H9 (cell line): ENCODE measurements around the gene KLLN. TPM values are rescaled to one million over a fixed set of nuclear protein-coding genes. Genes with fewer than 3 reads are reported as not detected.
A peak's percentile ranks its signal among the peaks of the same experiment; 100 is the strongest.

ENCODE experiments used
- DNase-seq: peaks from one replicate; pipeline ENCODE4 v3.0.0-alpha.2; 2017
- H2AFZ ChIP-seq: one replicate; pipeline ENCODE4 v1.6.1; 2013; ENCODE audit warnings: mild to moderate bottlenecking, low read length, control low read depth, moderate library complexity
- H2AK5ac ChIP-seq: 2 replicates; pipeline ENCODE4 v1.6.1; 2013; ENCODE audit warnings: low read length, control low read depth, mixed read lengths; ENCODE audit not compliant: insufficient read length
- H2BK120ac ChIP-seq: one replicate; pipeline ENCODE4 v1.6.1; 2013; ENCODE audit warnings: low read depth, mild to moderate bottlenecking, low read length, control low read depth, inconsistent platforms; ENCODE audit not compliant: poor library complexity, severe bottlenecking
- H2BK12ac ChIP-seq: 2 replicates; pipeline ENCODE4 v1.6.1; 2013; ENCODE audit warnings: low read length, control low read depth, mixed read lengths, low read depth; ENCODE audit not compliant: insufficient read length
- H2BK15ac ChIP-seq: 2 replicates; pipeline ENCODE4 v1.6.1; 2013; ENCODE audit warnings: low read depth, low read length, control low read depth
- H2BK20ac ChIP-seq: one replicate; pipeline ENCODE4 v1.6.1; 2013; ENCODE audit warnings: low read depth, mild to moderate bottlenecking, low read length, control low read depth, inconsistent platforms; ENCODE audit not compliant: poor library complexity, severe bottlenecking
- H2BK5ac ChIP-seq: 2 replicates; pipeline ENCODE4 v1.6.1; 2013; ENCODE audit warnings: low read length, control low read depth, mixed read lengths; ENCODE audit not compliant: insufficient read length
- H3K14ac ChIP-seq: 2 replicates; pipeline ENCODE4 v1.6.1; 2013; ENCODE audit warnings: low read length, control low read depth; ENCODE audit not compliant: insufficient read depth
- H3K18ac ChIP-seq: 2 replicates; pipeline ENCODE4 v1.6.1; 2013; ENCODE audit warnings: low read depth, mild to moderate bottlenecking, mixed read lengths, low read length, control low read depth; ENCODE audit not compliant: insufficient read length
- H3K23ac ChIP-seq: 2 replicates; pipeline ENCODE4 v1.6.1; 2013; ENCODE audit warnings: low read length, control low read depth, mixed read lengths, low read depth; ENCODE audit not compliant: insufficient read length
- H3K23me2 ChIP-seq: 2 replicates; pipeline ENCODE4 v1.6.1; 2013; ENCODE audit warnings: low read depth, mild to moderate bottlenecking, mixed read lengths, low read length, control low read depth; ENCODE audit not compliant: insufficient read length, poor library complexity, severe bottlenecking
- H3K27ac ChIP-seq: 2 replicates; pipeline ENCODE4 v1.5.1; 2013; ENCODE audit warnings: low read length, control low read depth, mixed read lengths, low read depth; ENCODE audit not compliant: insufficient read length
- H3K27me3 ChIP-seq: 2 replicates; pipeline ENCODE4 v1.6.1; 2013; ENCODE audit warnings: low read length, control low read depth, inconsistent platforms; ENCODE audit not compliant: insufficient read depth
- H3K4ac ChIP-seq: 2 replicates; pipeline ENCODE4 v1.6.1; 2013; ENCODE audit warnings: low read depth, mild to moderate bottlenecking, control low read depth, inconsistent platforms, low read length, moderate library complexity
- H3K4me1 ChIP-seq: 2 replicates; pipeline ENCODE4 v1.6.1; 2013; ENCODE audit warnings: low read length, control low read depth, inconsistent platforms; ENCODE audit not compliant: insufficient read depth
- H3K4me2 ChIP-seq: 2 replicates; pipeline ENCODE4 v1.6.1; 2013; ENCODE audit warnings: low read length, control low read depth, mixed read lengths; ENCODE audit not compliant: insufficient read length, insufficient read depth
- H3K56ac ChIP-seq: 2 replicates; pipeline ENCODE4 v1.6.1; 2013; ENCODE audit warnings: low read depth, mild to moderate bottlenecking, mixed read lengths, low read length, control low read depth; ENCODE audit not compliant: insufficient read length
- H3K79me1 ChIP-seq: 2 replicates; pipeline ENCODE4 v1.6.1; 2013; ENCODE audit warnings: low read depth, mild to moderate bottlenecking, moderate library complexity, low read length, control low read depth, inconsistent platforms; ENCODE audit not compliant: insufficient read depth, poor library complexity, severe bottlenecking
- H3K79me2 ChIP-seq: 2 replicates; pipeline ENCODE4 v1.6.1; 2013; ENCODE audit warnings: low read length, control low read depth, inconsistent platforms; ENCODE audit not compliant: insufficient read depth
- H3K9ac ChIP-seq: 2 replicates; pipeline ENCODE4 v1.6.1; 2013; ENCODE audit warnings: low read length, control low read depth, mixed read lengths; ENCODE audit not compliant: insufficient read length; ENCODE audit errors: extremely low read depth
- H3K9me3 ChIP-seq: one replicate; pipeline ENCODE4 v1.6.1; 2013; ENCODE audit warnings: low read depth, low read length, inconsistent platforms; ENCODE audit not compliant: control insufficient read depth
- H3T11ph ChIP-seq: one replicate; pipeline ENCODE4 v1.6.1; 2013; ENCODE audit warnings: mild to moderate bottlenecking, low read length, control low read depth, inconsistent platforms
- H4K20me1 ChIP-seq: one replicate; pipeline ENCODE4 v1.6.1; 2013; ENCODE audit not compliant: control insufficient read depth, insufficient read length, insufficient read depth
- H4K5ac ChIP-seq: 2 replicates; pipeline ENCODE4 v1.6.1; 2013; ENCODE audit warnings: low read depth, mild to moderate bottlenecking, mixed read lengths, low read length, control low read depth; ENCODE audit not compliant: insufficient read length
- H4K8ac ChIP-seq: replicated peaks from 2 replicates; pipeline ENCODE4 v1.6.1; 2013; ENCODE audit warnings: low read length, control low read depth, mixed read lengths, low read depth; ENCODE audit not compliant: insufficient read length
- H4K91ac ChIP-seq: 2 replicates; pipeline ENCODE4 v1.6.1; 2013; ENCODE audit warnings: low read depth, mild to moderate bottlenecking, moderate library complexity, mixed read lengths, low read length, control low read depth; ENCODE audit not compliant: insufficient read length
- H3K27ac Mint-ChIP-seq, 3 experiments: 2 replicates in 2 of 3; 3 replicates in 1 of 3; pipeline ENCODE4 v1.8.0; 2020 to 2021; ENCODE audit warnings: mixed read lengths in 3 of 3, mild to moderate bottlenecking in 1 of 3, moderate library complexity in 1 of 3
- H3K27me3 Mint-ChIP-seq: 2 replicates; pipeline ENCODE4 v1.8.0; 2021; ENCODE audit warnings: low read depth, mild to moderate bottlenecking, moderate library complexity, mixed read lengths
- H3K36me3 Mint-ChIP-seq, 3 experiments: 2 replicates in 2 of 3; 3 replicates in 1 of 3; pipeline ENCODE4 v1.8.0; 2020 to 2021; ENCODE audit warnings: low read depth in 3 of 3, mixed read lengths in 3 of 3; ENCODE audit not compliant: insufficient read depth in 1 of 3
- H3K4me1 Mint-ChIP-seq, 2 experiments: 2 replicates each; pipeline ENCODE4 v1.8.0; 2020; ENCODE audit warnings: mixed read lengths in 2 of 2
- H3K4me3 Mint-ChIP-seq, 2 experiments: 2 replicates in 1 of 2; 3 replicates in 1 of 2; pipeline ENCODE4 v1.8.0; 2020 to 2021; ENCODE audit warnings: mild to moderate bottlenecking in 2 of 2, mixed read lengths in 2 of 2, moderate library complexity in 1 of 2
- H3K9me3 Mint-ChIP-seq, 2 experiments: 2 replicates in 1 of 2; 3 replicates in 1 of 2; pipeline ENCODE4 v1.8.0; 2020; ENCODE audit warnings: mild to moderate bottlenecking in 2 of 2, mixed read lengths in 2 of 2, moderate library complexity in 1 of 2
- WGBS: extraction: QIAGEN DNeasy Blood & Tissue Kit; methylation state at CpG from one replicate; pipeline ENCODE4 v1.1.7; 2013; ENCODE audit warnings: missing lambda C conversion rate, low lambda C conversion rate, mixed read lengths; ENCODE audit not compliant: insufficient read length; ENCODE audit errors: extremely low coverage; 5-methylcytosine and 5-hydroxymethylcytosine counted together
- total RNA-seq: library from RNA; stranded (reverse); gene quantifications from 2 replicates; pipeline ENCODE4 v1.2.1, GENCODE V29; 2021
- TF ChIP-seq, protein P1 (sequence below): fragments of 200-600 bp; sonication (generic); conservative IDR thresholded peaks from 3 replicates; pipeline ENCODE4 v1.8.0; 2021; ENCODE audit warnings: antibody characterized with exemption, mild to moderate bottlenecking

Gene KLLN
- total RNA-seq, 1 experiment from 2014 or later: 0.79 TPM

DNA sequence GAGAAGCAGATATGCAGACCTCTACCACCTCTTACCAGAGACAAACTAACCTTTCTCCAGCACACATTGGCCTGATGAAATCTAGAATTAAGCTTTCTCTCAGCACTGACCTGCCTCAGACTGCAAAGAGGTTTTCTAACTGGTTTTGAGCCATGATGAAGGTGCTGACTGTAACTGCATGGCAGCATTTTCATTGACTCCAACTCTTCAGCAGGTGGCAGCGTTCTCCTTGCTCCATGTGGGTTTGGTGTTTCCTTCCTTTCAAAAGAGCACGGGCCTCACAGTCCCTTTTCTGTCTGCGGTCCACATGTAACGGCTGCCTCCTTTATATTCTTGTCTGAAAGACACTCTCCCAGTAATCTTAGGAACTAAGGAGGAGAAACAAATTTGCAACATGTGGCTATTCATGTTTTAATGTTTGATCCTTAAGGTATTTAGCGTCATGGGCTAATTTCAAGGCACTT is 12.6 kb downstream of the KLLN start:
- Histone ChIP-seq H3K4me2 (no peak overlapping the region), H3K9ac (no peak overlapping the region), H3K4ac (no peak overlapping the region), H3K79me1 (no peaks in the 10 kb centered on the region), H2BK20ac (no peak overlapping the region), H2BK120ac (no peak overlapping the region), H2BK15ac (no peak overlapping the region), H3K9me3 (no peaks in the 10 kb centered on the region), H2BK5ac (no peak overlapping the region), H3K79me2 (no peaks in the 10 kb centered on the region), H3K56ac (no peak overlapping the region), H3K18ac (no peak overlapping the region), H4K8ac (no peak overlapping the region), H3K14ac (no peak overlapping the region), H3K23me2 (no peaks in the 10 kb centered on the region), H3K27ac (no peak overlapping the region), H4K20me1 (no peaks in the 10 kb centered on the region), H2AK5ac (no peak overlapping the region), H2BK12ac (no peak overlapping the region), H3K27me3 (no peaks in the 10 kb centered on the region), H3K4me1 (no peaks in the 10 kb centered on the region), H3K23ac (no peak overlapping the region), H4K91ac (no peak overlapping the region), H2AFZ (no peak overlapping the region), H3T11ph (no peak overlapping the region), H4K5ac (no peak overlapping the region)
- Mint-ChIP-seq H3K27ac (no peak overlapping the region), H3K4me1 (peaks cover 8 to 10% of the 10 kb centered on the region in 2 experiments), H3K9me3 (no peaks in the 10 kb centered on the region), H3K4me3 (no peak overlapping the region), H3K27me3 (no peaks in the 10 kb centered on the region), H3K36me3 (no peaks in the 10 kb centered on the region)
- DNase-seq: peak; percentile 80
- no CpG with 5 or more reads among the region's 5 CpGs for WGBS
- TF ChIP-seq, protein P1, sequence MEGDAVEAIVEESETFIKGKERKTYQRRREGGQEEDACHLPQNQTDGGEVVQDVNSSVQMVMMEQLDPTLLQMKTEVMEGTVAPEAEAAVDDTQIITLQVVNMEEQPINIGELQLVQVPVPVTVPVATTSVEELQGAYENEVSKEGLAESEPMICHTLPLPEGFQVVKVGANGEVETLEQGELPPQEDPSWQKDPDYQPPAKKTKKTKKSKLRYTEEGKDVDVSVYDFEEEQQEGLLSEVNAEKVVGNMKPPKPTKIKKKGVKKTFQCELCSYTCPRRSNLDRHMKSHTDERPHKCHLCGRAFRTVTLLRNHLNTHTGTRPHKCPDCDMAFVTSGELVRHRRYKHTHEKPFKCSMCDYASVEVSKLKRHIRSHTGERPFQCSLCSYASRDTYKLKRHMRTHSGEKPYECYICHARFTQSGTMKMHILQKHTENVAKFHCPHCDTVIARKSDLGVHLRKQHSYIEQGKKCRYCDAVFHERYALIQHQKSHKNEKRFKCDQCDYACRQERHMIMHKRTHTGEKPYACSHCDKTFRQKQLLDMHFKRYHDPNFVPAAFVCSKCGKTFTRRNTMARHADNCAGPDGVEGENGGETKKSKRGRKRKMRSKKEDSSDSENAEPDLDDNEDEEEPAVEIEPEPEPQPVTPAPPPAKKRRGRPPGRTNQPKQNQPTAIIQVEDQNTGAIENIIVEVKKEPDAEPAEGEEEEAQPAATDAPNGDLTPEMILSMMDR: peak; percentile 77
